HepG2 (cell line): ENCODE results near the gene ATG2A. TPM values are rescaled to one million over a fixed set of nuclear protein-coding genes. Genes with fewer than 3 reads are reported as not detected.

Experiments used
- ARNT2 ChIP-seq: sonication (generic); formaldehyde crosslinking; IDR thresholded peaks from 2 replicates; pipeline ENCODE4 v1.8.0; 2022; ENCODE audit warnings: mild to moderate bottlenecking, low read depth, missing genetic modification reagents, moderate library complexity
- BCL6 ChIP-seq: IDR thresholded peaks from 2 replicates; pipeline ENCODE4 v1.6.1; 2016; ENCODE audit warnings: missing genetic modification reagents, missing compliant biosample characterization
- FOXP1 ChIP-seq, 2 experiments: fragments of 450-650 bp in 1 of 2; IDR thresholded peaks; 2 replicates each; pipeline ENCODE4 v1.6.1; 2017 to 2018; ENCODE audit warnings: antibody characterized with exemption in 1 of 2
- IRF2 ChIP-seq: IDR thresholded peaks from 2 replicates; pipeline ENCODE4 v1.6.1; 2018; ENCODE audit warnings: missing genetic modification reagents, missing compliant biosample characterization
- ISL2 ChIP-seq: sonication (generic); formaldehyde crosslinking; IDR thresholded peaks from 2 replicates; pipeline ENCODE4 v1.5.0; 2020; ENCODE audit warnings: missing genetic modification reagents
- JARID2 ChIP-seq: sonication (generic); formaldehyde crosslinking; IDR thresholded peaks from 2 replicates; pipeline ENCODE4 v1.8.1; 2023; ENCODE audit warnings: missing genetic modification reagents, inconsistent platforms; ENCODE audit not compliant: insufficient replicate concordance
- LCORL ChIP-seq, 2 experiments: fragments of 450-650 bp in 1 of 2; sonication (generic) in 1 of 2; formaldehyde crosslinking in 1 of 2; IDR thresholded peaks; 2 replicates each; pipeline versions ENCODE4 v1.5.0 to v1.6.1; 2017 to 2020; ENCODE audit warnings: antibody characterized with exemption in 1 of 2, missing genetic modification reagents in 1 of 2
- POGK ChIP-seq: sonication (generic); formaldehyde crosslinking; conservative IDR thresholded peaks from 2 replicates; pipeline ENCODE4 v1.8.0; 2022; ENCODE audit warnings: mild to moderate bottlenecking, moderate library complexity, missing genetic modification reagents
- SMAD3 ChIP-seq: sonication (generic); formaldehyde crosslinking; IDR thresholded peaks from 2 replicates; pipeline ENCODE4 v1.4.0; 2020; ENCODE audit warnings: missing genetic modification reagents
- ZFP1 ChIP-seq: IDR thresholded peaks from 2 replicates; pipeline ENCODE4 v1.6.1; 2016
- ZFX ChIP-seq: sonication (generic); formaldehyde crosslinking; IDR thresholded peaks from 2 replicates; pipeline ENCODE4 v1.4.0; 2020; ENCODE audit warnings: mild to moderate bottlenecking, low read depth, missing genetic modification reagents, moderate library complexity
- ZNF264 ChIP-seq: sonication (generic); formaldehyde crosslinking; IDR thresholded peaks from 2 replicates; pipeline ENCODE4 v1.4.0; 2020; ENCODE audit warnings: missing genetic modification reagents
- ZNF687 ChIP-seq: sonication (generic); formaldehyde crosslinking; IDR thresholded peaks from 2 replicates; pipeline ENCODE4 v1.5.1; 2020; ENCODE audit warnings: mild to moderate bottlenecking, missing genetic modification reagents, moderate library complexity
- ZNF704 ChIP-seq: sonication (generic); formaldehyde crosslinking; IDR thresholded peaks from 2 replicates; pipeline ENCODE4 v1.8.1; 2023; ENCODE audit warnings: mild to moderate bottlenecking, inconsistent platforms, moderate library complexity, missing genetic modification reagents, borderline replicate concordance
- ZNF773 ChIP-seq: sonication (generic); formaldehyde crosslinking; IDR thresholded peaks from 2 replicates; pipeline ENCODE4 v1.4.0; 2020; ENCODE audit warnings: missing genetic modification reagents, borderline replicate concordance
- polyA plus RNA-seq, 8 experiments: library from polyadenylated mRNA; depleted of rRNA in 3 of 8; stranded (reverse) in 7 of 8; unstranded in 1 of 8; fragments of >200 nt; fragmentation: Illumina TruSeq in 4 of 8; extraction: Trizol in 4 of 8; gene quantifications; 2 replicates each; pipeline versions ENCODE4 v1.2.1 to v1.2.3, GENCODE V29; 2011 to 2016; ENCODE audit warnings: low read depth in 4 of 8, missing spikeins in 1 of 8, mixed read lengths in 1 of 8; ENCODE audit not compliant: insufficient read depth in 1 of 8
- total RNA-seq, 5 experiments: library from RNA; depleted of rRNA; stranded (reverse); fragments of >200 nt; fragmentation: Illumina TruSeq; extraction: Trizol; gene quantifications; 2 replicates each; pipeline ENCODE4 v1.2.3, GENCODE V29; 2016; ENCODE audit warnings: low read depth in 1 of 5
- TF ChIP-seq, protein P1 (sequence below): sonication (generic); formaldehyde crosslinking; IDR thresholded peaks from 2 replicates; pipeline ENCODE4 v1.8.1; 2022; ENCODE audit warnings: low read depth, mild to moderate bottlenecking, missing genetic modification reagents

Gene ATG2A
- total and polyA plus RNA-seq, 2 of the 13 experiments (the other 11 are each of a cell fraction or from before 2014, with no cell fraction given): 6.7 to 8.0 TPM

GRCh38 chr11:64846998-64847666 is 69.9 kb downstream of the ATG2A start (continued):
- TF ChIP-seq POGK (CRISPR knock-in tag) (0 out of 2 replicates have a peak, but pooled peaks have one; percentile 35), SMAD3 (CRISPR knock-in tag) (no peak), FOXP1 (IDR thresholded peaks at IDR 0.05) (no peak), FOXP1 (CRISPR knock-in tag; IDR thresholded peaks at IDR 0.05) (no peak), JARID2 (no peak), ARNT2 (CRISPR knock-in tag) (0 out of 2 replicates have a peak, but pooled peaks have one; percentile 32), IRF2 (CRISPR knock-in tag) (peak; percentile 40; the same call in 1 of the 2 replicates), ZFP1 (CRISPR knock-in tag) (no peak), ZFX (peak; percentile 46; the same call in 1 of the 2 replicates), ZNF773 (CRISPR knock-in tag) (no peak), ISL2 (CRISPR knock-in tag) (0 out of 2 replicates have a peak, but pooled peaks have one; percentile 28), ZNF704 (no peak), ZNF264 (no peak), LCORL (IDR thresholded peaks at IDR 0.05) (no peak), LCORL (CRISPR knock-in tag; IDR thresholded peaks at IDR 0.05) (peak; percentile 80), BCL6 (no peak), ZNF687 (CRISPR knock-in tag) (peak; percentile 69)
- TF ChIP-seq, protein P1, sequence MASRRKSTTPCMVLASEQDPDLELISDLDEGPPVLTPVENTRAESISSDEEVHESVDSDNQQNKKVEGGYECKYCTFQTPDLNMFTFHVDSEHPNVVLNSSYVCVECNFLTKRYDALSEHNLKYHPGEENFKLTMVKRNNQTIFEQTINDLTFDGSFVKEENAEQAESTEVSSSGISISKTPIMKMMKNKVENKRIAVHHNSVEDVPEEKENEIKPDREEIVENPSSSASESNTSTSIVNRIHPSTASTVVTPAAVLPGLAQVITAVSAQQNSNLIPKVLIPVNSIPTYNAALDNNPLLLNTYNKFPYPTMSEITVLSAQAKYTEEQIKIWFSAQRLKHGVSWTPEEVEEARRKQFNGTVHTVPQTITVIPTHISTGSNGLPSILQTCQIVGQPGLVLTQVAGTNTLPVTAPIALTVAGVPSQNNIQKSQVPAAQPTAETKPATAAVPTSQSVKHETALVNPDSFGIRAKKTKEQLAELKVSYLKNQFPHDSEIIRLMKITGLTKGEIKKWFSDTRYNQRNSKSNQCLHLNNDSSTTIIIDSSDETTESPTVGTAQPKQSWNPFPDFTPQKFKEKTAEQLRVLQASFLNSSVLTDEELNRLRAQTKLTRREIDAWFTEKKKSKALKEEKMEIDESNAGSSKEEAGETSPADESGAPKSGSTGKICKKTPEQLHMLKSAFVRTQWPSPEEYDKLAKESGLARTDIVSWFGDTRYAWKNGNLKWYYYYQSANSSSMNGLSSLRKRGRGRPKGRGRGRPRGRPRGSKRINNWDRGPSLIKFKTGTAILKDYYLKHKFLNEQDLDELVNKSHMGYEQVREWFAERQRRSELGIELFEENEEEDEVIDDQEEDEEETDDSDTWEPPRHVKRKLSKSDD (CRISPR knock-in tag): no peak
